GM18526 (cell line): Measurements from ENCODE around the gene ZC3H18.
A peak's percentile ranks its signal among the peaks of the same experiment; 100 is the strongest.

Experiments
- POLR2A ChIP-seq: IDR thresholded peaks from 3 replicates; pipeline ENCODE4 v1.6.1; 2011; ENCODE audit not compliant: insufficient read length; ENCODE audit errors: extremely low read depth

ZC3H18 gene

DNA sequence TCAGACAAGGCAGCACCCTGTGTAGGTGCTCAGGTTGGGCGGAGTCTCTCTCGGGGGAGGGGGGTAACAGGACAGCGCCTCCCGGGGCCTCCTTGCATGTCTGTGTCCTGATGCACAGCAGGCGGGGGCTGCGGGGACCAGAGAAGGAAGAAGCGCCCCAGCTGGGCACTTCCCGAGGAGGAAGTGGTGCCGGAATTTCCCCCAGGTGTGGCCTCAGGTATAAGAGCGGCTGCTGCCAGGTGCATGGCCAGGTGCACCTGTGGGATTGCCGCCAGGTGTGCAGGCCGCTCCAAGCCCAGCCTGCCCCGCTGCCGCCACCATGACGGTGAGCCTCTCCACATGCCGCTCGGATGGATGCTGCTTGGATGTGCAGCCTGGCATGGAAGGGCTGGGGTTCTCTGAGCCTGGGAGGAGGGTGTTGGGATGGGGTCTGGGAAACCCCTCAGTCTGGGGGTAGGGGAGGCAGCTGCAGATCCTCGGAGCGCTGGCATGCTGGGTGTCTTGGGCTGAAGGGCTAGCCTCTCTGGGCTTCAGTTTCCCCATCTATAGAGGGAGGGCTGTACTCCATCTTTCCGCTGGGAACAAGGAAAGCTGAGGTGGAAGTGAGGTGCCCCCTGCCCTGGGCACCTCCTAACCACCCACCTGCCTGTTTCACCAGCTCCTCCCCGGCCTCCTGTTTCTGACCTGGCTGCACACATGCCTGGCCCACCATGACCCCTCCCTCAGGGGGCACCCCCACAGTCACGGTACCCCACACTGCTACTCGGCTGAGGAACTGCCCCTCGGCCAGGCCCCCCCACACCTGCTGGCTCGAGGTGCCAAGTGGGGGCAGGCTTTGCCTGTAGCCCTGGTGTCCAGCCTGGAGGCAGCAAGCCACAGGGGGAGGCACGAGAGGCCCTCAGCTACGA is 68.4 kb downstream of the ZC3H18 start, which contains the start of gene IL17C:
TSS of gene IL17C (plus strand) at position 250 of the 908 bp plus-strand sequence. CDS start at position 320, 70 bp downstream.
- no peak for TF ChIP-seq POLR2A

- no peak for TF ChIP-seq POLR2A
Measured at GRCh38 chr16:88639231-88640038, 69.2 kb downstream of the ZC3H18 start.

DNA sequence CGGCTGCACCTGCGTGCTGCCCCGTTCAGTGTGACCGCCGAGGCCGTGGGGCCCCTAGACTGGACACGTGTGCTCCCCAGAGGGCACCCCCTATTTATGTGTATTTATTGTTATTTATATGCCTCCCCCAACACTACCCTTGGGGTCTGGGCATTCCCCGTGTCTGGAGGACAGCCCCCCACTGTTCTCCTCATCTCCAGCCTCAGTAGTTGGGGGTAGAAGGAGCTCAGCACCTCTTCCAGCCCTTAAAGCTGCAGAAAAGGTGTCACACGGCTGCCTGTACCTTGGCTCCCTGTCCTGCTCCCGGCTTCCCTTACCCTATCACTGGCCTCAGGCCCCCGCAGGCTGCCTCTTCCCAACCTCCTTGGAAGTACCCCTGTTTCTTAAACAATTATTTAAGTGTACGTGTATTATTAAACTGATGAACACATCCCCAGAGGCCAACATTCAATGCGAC is 69.9 kb downstream of the ZC3H18 start:
- no peak for TF ChIP-seq POLR2A

DNA sequence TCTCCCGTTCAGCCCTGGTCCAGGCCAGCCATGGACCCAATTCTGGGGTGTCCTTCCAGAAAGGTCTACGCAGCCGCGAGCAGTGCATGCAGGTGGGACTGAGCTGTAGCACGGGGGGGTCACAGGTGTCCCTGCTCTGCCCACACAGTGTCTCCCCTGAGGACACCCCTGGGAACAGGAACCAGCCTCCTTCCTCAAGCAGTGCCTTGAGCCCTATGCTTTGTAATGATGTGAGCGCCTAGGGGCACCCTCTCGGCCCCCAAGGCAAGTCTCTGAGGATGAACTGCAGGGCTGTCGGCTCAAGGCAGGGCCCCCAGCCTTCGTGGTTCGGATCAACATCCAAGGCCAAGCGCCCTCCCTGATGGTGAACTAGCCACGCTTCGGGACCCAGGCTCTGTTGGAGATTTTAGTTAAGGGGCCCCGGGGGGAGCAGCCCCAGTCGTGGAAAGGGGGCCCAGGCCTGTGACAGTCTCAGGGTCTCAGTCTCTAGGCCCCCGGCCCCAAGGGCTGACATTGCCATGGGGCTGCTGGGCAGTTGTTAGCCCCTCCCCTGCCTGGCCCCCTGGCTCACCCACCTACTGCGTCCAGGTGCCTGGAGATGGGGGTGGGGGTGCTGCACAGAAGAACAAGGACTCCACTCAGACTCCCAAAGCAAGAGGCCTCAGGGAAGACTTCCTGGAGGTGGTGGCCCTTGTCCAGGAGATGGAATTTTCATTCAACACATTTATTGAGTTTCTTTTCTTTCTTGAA is 70.5 kb downstream of the ZC3H18 start:
- peak; percentile 14 for TF ChIP-seq POLR2A

DNA sequence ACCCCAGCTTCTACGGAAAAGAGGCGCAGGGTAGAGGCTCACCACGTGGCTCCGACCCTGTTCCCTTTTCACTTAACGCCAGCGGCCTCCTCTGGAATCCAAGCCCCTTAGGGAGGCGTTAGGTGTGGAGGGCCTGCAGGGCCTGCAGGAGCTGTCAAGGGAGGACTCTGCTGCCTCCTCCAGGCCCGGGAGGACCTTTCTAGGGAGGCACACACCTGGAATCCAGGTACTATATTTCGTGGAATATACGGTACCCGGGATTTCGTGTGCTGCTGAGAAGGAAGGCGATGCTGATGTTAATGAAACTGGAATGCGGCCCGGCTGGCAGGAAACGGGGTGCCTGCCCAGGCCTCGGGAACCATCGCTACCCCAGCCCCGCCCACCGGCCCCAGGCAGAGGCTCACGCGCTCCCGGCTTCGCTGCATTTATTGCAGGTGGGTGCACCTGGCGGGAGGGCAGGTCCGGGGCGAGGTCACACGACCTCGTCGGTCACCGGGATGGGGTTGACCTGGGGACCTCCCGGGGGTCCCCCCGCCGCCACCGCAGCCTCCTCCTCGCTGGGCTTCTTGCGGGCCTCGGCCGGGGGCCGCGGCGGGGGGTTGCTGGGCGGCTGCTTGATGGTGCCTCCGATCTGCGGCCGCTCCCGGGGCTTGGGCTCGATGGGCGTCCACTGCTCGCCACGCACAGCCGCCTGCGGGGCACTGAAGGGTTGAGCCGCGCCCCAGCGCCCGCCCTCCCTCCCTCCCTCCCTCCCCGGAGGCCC is 72.9 kb downstream of the ZC3H18 start:
- no peak for TF ChIP-seq POLR2A

- TF ChIP-seq POLR2A: no peak
Measured at GRCh38 chr16:88643644-88643932, 73.4 kb downstream of the ZC3H18 start.

DNA sequence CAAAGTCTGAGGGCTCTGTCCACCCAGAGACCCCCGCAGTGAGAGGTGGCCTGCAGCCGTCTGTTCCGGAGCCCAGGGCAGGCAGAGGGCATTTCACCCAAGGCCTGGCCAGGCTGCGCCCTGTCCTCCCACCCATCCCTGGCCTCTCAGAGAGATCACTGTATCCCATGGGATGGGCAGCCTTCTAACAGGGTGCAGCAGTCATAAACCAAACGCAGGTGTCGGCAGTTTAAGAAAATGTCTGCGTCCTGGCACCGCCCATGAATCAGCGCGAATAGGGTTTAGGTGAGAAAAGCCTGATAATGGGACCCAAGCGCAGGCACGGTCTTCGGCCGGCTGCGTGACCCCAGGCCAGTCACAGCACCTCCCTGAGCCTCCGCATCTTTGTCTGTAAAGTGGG is 75.3 kb downstream of the ZC3H18 start:
- TF ChIP-seq POLR2A: no peak

DNA sequence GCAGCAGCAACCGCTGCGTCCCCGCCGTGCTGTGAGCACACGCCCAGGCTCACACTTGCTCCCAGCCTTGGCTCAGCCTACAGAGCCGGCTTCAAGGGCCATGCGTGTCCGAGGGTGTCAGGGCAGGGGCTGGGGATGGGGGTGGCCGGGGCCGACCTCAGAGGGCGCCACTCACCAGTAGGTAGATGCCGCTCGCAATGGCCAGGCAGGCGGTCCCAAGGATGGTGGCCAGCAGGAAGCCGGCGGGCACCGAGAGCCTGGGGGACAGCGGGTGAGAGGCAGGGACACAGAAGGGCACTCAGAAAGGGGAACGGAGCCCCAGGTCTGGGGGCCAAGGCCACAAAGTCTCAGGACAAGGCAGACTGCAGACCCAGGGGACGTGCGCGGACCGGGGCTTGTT is 75.7 kb downstream of the ZC3H18 start:
- no peak for TF ChIP-seq POLR2A

DNA sequence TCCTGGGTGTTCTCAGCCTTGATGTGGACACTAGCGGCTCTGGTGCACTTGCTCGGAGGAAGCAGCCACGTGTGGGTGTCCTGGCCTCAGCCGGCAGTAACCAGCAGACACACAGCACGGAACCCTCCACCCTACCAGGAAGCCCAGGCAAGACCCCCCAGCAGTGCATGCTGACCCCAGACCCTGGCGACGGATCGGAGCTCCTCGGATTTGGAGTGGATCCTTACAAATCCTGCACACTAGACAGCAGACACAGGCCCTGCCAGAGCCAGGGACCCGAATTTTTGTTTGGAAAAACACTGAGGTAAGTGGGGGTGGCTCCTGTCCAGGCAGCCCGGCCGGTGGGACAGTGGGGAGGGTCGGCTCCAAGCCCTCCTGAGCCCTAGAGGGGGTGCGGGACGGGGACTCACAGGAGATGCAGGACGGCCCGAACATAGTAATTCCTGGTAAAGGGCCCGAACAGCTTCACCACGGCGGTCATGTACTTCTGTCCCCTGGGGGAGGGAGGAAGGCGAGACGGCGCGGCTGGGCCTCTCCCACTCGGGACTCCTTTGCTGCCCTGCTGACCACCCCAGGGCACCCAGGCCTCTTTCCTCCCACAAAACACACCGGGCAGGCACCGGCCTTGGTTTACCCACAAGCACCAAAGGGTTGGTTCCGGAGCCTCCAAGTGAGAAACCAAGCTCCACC is 76.3 kb downstream of the ZC3H18 start:
- TF ChIP-seq POLR2A: no peak

DNA sequence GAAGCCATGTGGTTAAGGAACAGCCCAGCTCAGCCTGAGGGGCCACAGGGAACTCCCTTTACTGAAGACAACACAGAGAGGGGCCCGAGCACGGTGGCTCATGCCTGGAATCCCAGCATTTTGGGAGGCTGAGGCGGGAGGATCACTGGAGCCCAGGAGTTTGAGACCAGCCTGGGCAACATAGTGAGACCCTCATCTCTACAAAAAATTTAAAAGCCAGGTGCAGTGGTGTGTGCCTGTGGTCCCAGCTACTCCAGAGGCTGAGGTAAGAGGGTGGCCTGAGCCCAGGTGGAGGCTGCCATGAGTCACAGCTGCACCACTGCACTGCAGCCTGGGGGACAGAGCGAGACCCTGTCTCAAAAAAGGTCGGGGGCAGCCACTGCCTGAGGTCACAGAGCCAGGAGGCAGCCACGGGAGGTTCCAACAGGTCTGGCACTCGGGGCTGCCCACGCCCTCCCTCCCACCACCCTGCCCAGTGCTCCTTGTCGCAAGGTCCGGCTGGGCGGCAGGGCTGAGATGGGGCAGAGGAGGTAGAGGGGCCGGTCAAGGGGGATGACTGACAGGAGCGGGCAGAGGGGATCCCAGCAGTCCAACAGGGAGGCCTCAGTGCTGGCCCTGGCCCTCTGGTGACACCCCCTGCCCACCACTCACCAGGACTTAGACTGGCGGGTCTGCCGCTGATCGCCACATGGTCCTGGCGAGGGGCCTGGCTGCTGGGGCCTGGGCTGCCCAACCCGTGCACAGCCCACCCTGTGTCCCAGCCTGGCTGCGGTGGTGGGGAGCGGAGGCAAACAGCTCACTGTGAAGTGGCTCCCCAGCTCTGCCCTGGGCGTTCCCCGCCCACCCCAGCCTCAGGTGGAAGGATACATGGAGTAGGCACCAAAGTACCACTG is 77.2 kb downstream of the ZC3H18 start:
- TF ChIP-seq POLR2A: no peak

- TF ChIP-seq POLR2A: no peak
Measured at GRCh38 chr16:88649195-88649923, 79.2 kb downstream of the ZC3H18 start.

GRCh38 chr16:88649924-88650748 is 79.9 kb downstream of the ZC3H18 start:
- TF ChIP-seq POLR2A: no peak
